Camera-type eye (tissue), 1 donor: ENCODE data around the gene ASF1B. TPM values are rescaled to one million over a fixed set of nuclear protein-coding genes. Genes with fewer than 3 reads are reported as not detected.

Experiments used
- total RNA-seq: library from RNA; depleted of rRNA; stranded (reverse); fragments of >200 nt; gene quantifications from one replicate; pipeline ENCODE4 v1.2.3, GENCODE V29; 2014

ASF1B gene
- total RNA-seq, result 8.1 TPM

GRCh38 chr19:14136509-14137281 is at the start of gene ASF1B:
TSS of gene ASF1B (minus strand) at chr19:14136589. CDS start at chr19:14136456, 133 bp downstream.

GRCh38 chr19:14117668-14118164 is 18.7 kb downstream of the ASF1B start, which contains the start of gene PRKACA:
TSS of gene PRKACA (minus strand) at chr19:14117762. CDS start at chr19:14117547, 215 bp downstream.

GRCh38 chr19:14090509-14091080 is 45.8 kb downstream of the ASF1B start, which contains the start of gene SAMD1:
TSS of gene SAMD1 (minus strand) at chr19:14090751.

GRCh38 chr19:14085309-14085995 is 50.9 kb downstream of the ASF1B start, which contains the start of gene C19orf67:
TSS of gene C19orf67 (minus strand) at chr19:14085783. CDS start at chr19:14085627, 156 bp downstream.

GRCh38 chr19:14072535-14073260 is 63.7 kb downstream of the ASF1B start, which contains the start of gene MISP3:
TSS of gene MISP3 (plus strand) at chr19:14072786. CDS start at chr19:14073310, 524 bp downstream.

Other genes with a start within 250 kb of the ASF1B start
- gene BRME1, start 230.5 kb downstream of the ASF1B start, total RNA-seq, result 5.5 TPM
- 19.2 TPM for gene CC2D1A, start 230.4 kb downstream of the ASF1B start, total RNA-seq
- gene PODNL1, start 198.2 kb downstream of the ASF1B start, total RNA-seq, result 3.3 TPM
- gene DCAF15, start 184.1 kb downstream of the ASF1B start, total RNA-seq, result 11.7 TPM
- gene RFX1, start 130.3 kb downstream of the ASF1B start, total RNA-seq, result 10.4 TPM
- not detected for gene RLN3, start 108.4 kb downstream of the ASF1B start, total RNA-seq
- gene IL27RA, start 104.8 kb downstream of the ASF1B start, total RNA-seq, result 3.2 TPM
- 0.60 TPM for gene PALM3, start 74.5 kb downstream of the ASF1B start, total RNA-seq
- gene MISP3, start 63.8 kb downstream of the ASF1B start, total RNA-seq, result 0.71 TPM
- not detected for gene C19orf67, start 50.8 kb downstream of the ASF1B start, total RNA-seq
- gene SAMD1, start 45.8 kb downstream of the ASF1B start, total RNA-seq, result 31.8 TPM
- 61.7 TPM for gene PRKACA, start 18.8 kb downstream of the ASF1B start, total RNA-seq
- gene ADGRL1, start 69.6 kb upstream of the ASF1B start, total RNA-seq, result 55.4 TPM
- 12.3 TPM for gene ADGRE5, start 244.9 kb upstream of the ASF1B start, total RNA-seq